ENCODE data around the gene CETP. TPM values are rescaled to one million over a fixed set of nuclear protein-coding genes. Genes with fewer than 3 reads are reported as not detected.

CETP gene
- total and polyA plus RNA-seq, 2 of the 13 experiments (the other 11 are each of a cell fraction or from before 2014, with no cell fraction given), result 0.31 to 9.8 TPM

DNA sequence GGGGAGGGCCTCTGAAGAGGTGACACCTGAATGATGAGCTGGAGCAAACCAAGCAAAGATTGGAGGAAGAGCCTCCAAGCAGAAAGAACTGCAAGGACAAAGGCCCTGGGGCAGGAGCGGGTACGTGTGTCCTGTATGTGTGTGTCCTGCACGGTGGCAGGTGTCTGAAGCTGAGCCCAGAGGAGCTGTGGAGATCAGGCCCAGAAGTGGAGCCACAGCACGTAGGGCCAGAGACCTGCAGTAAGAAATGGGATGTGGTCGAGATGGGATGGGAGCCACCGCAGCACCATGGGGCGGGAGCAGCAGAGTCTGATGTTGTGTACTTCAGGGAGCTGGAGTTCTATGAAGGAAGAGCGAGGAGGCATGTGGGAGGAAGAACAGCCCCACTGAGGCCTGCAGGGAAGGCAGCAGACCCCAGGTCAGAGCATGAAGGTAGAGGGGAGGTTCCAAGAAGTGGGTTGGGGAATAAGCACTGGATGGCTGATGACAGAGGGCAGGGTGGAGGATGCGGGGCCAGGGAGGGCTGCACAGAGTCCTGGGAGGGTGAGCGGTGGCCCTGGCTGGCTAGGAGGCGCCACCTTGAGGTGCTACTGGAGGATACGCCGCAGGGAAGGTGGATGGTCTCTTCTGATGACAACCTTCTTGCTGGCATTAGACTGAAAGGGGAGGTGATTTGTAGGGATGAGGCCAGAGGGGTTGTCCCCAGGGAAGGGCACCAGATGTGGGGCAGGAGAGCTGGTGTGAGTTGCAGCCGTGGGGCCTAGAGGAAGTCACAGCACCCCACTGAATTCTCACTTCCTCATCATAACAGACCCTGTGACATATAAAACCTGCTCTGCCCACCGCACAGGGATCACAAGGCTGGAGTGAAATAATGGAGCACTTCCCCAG lies 10.6 kb upstream of the CETP start (continued):
- TF ChIP-seq, protein P1, sequence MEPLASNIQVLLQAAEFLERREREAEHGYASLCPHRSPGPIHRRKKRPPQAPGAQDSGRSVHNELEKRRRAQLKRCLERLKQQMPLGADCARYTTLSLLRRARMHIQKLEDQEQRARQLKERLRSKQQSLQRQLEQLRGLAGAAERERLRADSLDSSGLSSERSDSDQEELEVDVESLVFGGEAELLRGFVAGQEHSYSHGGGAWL (CRISPR knock-in tag; IDR thresholded peaks at IDR 0.05), result peak; percentile 36; the same call in 1 of the 2 replicates
- TF ChIP-seq, protein P2, sequence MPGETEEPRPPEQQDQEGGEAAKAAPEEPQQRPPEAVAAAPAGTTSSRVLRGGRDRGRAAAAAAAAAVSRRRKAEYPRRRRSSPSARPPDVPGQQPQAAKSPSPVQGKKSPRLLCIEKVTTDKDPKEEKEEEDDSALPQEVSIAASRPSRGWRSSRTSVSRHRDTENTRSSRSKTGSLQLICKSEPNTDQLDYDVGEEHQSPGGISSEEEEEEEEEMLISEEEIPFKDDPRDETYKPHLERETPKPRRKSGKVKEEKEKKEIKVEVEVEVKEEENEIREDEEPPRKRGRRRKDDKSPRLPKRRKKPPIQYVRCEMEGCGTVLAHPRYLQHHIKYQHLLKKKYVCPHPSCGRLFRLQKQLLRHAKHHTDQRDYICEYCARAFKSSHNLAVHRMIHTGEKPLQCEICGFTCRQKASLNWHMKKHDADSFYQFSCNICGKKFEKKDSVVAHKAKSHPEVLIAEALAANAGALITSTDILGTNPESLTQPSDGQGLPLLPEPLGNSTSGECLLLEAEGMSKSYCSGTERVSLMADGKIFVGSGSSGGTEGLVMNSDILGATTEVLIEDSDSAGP (CRISPR knock-in tag; IDR thresholded peaks at IDR 0.05; ENCODE audit: borderline replicate concordance), result peak; percentile 75; the same call in 1 of the 2 replicates
- no peak for TF ChIP-seq ZKSCAN8 (CRISPR knock-in tag; IDR thresholded peaks at IDR 0.05; ENCODE audit: borderline replicate concordance)
- no peak for TF ChIP-seq HMG20B (CRISPR knock-in tag; conservative IDR thresholded peaks at IDR 0.05)
- no peak for TF ChIP-seq SRF (IDR thresholded peaks at IDR 0.05; ENCODE audit: low read depth, low read length)
- 0 out of 2 replicates have a peak, but pooled peaks have one; percentile 36 for TF ChIP-seq KDM1A (CRISPR knock-in tag; IDR thresholded peaks at IDR 0.05)
- TF ChIP-seq PAWR (CRISPR knock-in tag; IDR thresholded peaks at IDR 0.05; ENCODE audit: borderline replicate concordance), result no peak
- peak; percentile 65; the same call in 1 of the 2 replicates for TF ChIP-seq ZBTB38 (CRISPR knock-in tag; IDR thresholded peaks at IDR 0.05)
- 0 out of 2 replicates have a peak, but pooled peaks have one; percentile 32 for TF ChIP-seq KLF13 (CRISPR knock-in tag; IDR thresholded peaks at IDR 0.05)
- TF ChIP-seq, protein P3, sequence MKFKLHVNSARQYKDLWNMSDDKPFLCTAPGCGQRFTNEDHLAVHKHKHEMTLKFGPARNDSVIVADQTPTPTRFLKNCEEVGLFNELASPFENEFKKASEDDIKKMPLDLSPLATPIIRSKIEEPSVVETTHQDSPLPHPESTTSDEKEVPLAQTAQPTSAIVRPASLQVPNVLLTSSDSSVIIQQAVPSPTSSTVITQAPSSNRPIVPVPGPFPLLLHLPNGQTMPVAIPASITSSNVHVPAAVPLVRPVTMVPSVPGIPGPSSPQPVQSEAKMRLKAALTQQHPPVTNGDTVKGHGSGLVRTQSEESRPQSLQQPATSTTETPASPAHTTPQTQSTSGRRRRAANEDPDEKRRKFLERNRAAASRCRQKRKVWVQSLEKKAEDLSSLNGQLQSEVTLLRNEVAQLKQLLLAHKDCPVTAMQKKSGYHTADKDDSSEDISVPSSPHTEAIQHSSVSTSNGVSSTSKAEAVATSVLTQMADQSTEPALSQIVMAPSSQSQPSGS (CRISPR knock-in tag; IDR thresholded peaks at IDR 0.05), result no peak
- TF ChIP-seq ZNF441 (CRISPR knock-in tag; IDR thresholded peaks at IDR 0.05; ENCODE audit: borderline replicate concordance), result no peak
- no peak; the same call in 1 of the 2 replicates for TF ChIP-seq ZNF83 (CRISPR knock-in tag; IDR thresholded peaks at IDR 0.05; ENCODE audit: borderline replicate concordance)
- no peak for TF ChIP-seq TAF15 (IDR thresholded peaks at IDR 0.05; ENCODE audit: low read depth, low read length, poor library complexity, severe bottlenecking)
- no peak for TF ChIP-seq NFRKB (IDR thresholded peaks at IDR 0.05)
- TF ChIP-seq ZNF543 (CRISPR knock-in tag; IDR thresholded peaks at IDR 0.05), result no peak
- TF ChIP-seq MAF1 (CRISPR knock-in tag; IDR thresholded peaks at IDR 0.05; ENCODE audit: borderline replicate concordance), result no peak
- peak; percentile 43; the same call in 1 of the 2 replicates for TF ChIP-seq HDAC2 (CRISPR knock-in tag; IDR thresholded peaks at IDR 0.05)
- TF ChIP-seq ZNF205 (CRISPR knock-in tag; IDR thresholded peaks at IDR 0.05), result 0 out of 2 replicates have a peak, but pooled peaks have one; percentile 27
- peak; percentile 55; the same call in 1 of the 2 replicates for TF ChIP-seq KAT8 (CRISPR knock-in tag; IDR thresholded peaks at IDR 0.05)
- TF ChIP-seq ASH2L (IDR thresholded peaks at IDR 0.05; ENCODE audit: insufficient read length, low read depth, low read length), result peak; percentile 25
- TF ChIP-seq ZNF350 (CRISPR knock-in tag; IDR thresholded peaks at IDR 0.05; ENCODE audit: borderline replicate concordance, low read depth), result peak; percentile 67; the same call in 1 of the 2 replicates
- TF ChIP-seq MYC (CRISPR knock-in tag; IDR thresholded peaks at IDR 0.05; ENCODE audit: borderline replicate concordance), result peak; percentile 23; the same call in 1 of the 2 replicates
- peak; percentile 61 for TF ChIP-seq SMC3 (IDR thresholded peaks at IDR 0.05; ENCODE audit: low read length)
- TF ChIP-seq IKZF4 (CRISPR knock-in tag; IDR thresholded peaks at IDR 0.05; ENCODE audit: borderline replicate concordance, low read depth, not compliant biosample characterization), result peak; percentile 62
